Activated naive CD8-positive, alpha-beta T cell (primary cell): ENCODE results near the gene IRS2.
A peak's percentile ranks its signal among the peaks of the same experiment; 100 is the strongest.

ENCODE experiments used
- H3K27ac Mint-ChIP-seq: one replicate; pipeline ENCODE4 v1.8.0; 2021; ENCODE audit warnings: mixed read lengths
- H3K27me3 Mint-ChIP-seq: one replicate; pipeline ENCODE4 v1.8.0; 2021; ENCODE audit warnings: mixed read lengths
- H3K36me3 Mint-ChIP-seq: one replicate; pipeline ENCODE4 v1.8.0; 2021; ENCODE audit warnings: mixed read lengths
- H3K4me1 Mint-ChIP-seq: one replicate; pipeline ENCODE4 v1.8.0; 2021; ENCODE audit warnings: low read depth, mixed read lengths
- H3K4me3 Mint-ChIP-seq: one replicate; pipeline ENCODE4 v1.8.0; 2021; ENCODE audit warnings: mild to moderate bottlenecking, mixed read lengths
- H3K9me3 Mint-ChIP-seq: one replicate; pipeline ENCODE4 v1.8.0; 2021; ENCODE audit warnings: low read depth, mixed read lengths

Gene IRS2

GRCh38 chr13:109812382-109812781 lies 26.0 kb upstream of the IRS2 start:
- H3K27me3 Mint-ChIP-seq, result peaks cover 18% of the 10 kb centered on the region
- H3K4me3 Mint-ChIP-seq, result no peak overlapping the region
- H3K27ac Mint-ChIP-seq, result no peak overlapping the region
- no peaks in the 10 kb centered on the region for H3K9me3 Mint-ChIP-seq
- H3K4me1 Mint-ChIP-seq, result no peaks in the 10 kb centered on the region
- no peaks in the 10 kb centered on the region for H3K36me3 Mint-ChIP-seq

DNA sequence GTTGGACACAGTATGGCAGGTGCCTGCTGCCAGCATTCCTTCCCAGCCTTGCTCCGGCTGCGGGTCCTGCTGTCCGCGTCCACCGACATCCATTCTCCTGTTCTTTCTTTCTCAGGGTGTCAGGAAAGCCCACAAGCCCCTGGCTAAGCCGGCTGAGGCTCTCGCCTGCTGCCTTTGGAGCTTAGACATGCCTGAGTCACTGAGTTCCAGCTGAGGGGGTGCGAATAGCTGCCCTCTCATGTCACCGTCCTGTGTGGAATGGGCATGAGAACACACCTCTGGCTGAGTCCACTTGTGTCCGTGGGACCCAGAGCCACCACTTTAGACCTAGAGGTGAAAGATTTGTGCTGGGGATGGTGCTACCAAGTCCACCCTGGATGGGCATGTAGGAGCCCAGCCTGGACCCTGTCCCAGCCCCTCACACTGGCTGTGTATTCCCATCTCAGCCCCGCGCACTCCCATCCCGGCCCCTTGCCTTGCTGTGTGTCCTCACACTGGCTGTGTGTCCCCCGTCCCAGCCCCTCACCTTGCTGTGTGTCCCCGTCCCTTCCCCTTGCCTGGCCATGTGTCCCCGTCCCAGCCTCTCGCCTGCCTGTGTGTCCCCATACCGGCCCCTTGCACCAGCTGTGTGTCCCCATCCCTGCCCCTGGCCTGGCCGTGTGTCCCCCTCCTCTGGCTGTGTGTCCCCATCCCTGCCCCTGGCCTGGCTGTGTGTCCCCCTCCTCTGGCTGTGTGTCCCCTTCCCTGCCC lies 24.6 kb upstream of the IRS2 start:
- Mint-ChIP-seq H3K4me3 (no peak overlapping the region), H3K9me3 (no peaks in the 10 kb centered on the region), H3K27ac (no peak overlapping the region), H3K36me3 (no peaks in the 10 kb centered on the region), H3K4me1 (no peaks in the 10 kb centered on the region), H3K27me3 (peaks cover 11% of the 10 kb centered on the region)

GRCh38 chr13:109809216-109809932 lies 23.0 kb upstream of the IRS2 start:
- Mint-ChIP-seq H3K9me3 (no peaks in the 10 kb centered on the region), H3K36me3 (no peaks in the 10 kb centered on the region), H3K4me3 (no peak overlapping the region), H3K27ac (no peak overlapping the region), H3K4me1 (no peaks in the 10 kb centered on the region), H3K27me3 (peaks cover 11% of the 10 kb centered on the region)

DNA sequence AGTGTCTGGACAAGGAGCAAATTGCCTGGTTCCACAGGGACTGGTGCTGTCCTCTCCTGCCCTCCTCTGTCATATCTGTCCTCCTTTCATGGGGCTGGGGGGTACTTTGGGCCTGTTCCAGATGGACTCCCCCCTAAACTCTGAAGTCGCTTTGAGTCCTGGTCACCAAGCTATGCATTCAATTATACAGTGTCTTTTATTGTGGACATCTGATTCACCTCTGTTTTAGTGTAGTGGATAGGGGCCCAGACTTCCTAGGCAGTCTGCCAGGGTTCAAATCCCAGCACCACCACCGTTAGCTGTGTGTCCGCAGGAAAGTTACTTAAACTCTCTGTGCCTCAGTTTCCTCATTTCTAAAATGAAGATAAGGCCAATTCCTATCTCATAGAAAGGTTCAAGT lies 21.0 kb upstream of the IRS2 start:
- Mint-ChIP-seq H3K9me3 (no peaks in the 10 kb centered on the region), H3K36me3 (no peaks in the 10 kb centered on the region), H3K4me1 (no peaks in the 10 kb centered on the region), H3K4me3 (no peak overlapping the region), H3K27ac (no peak overlapping the region), H3K27me3 (peaks cover 11% of the 10 kb centered on the region)

DNA sequence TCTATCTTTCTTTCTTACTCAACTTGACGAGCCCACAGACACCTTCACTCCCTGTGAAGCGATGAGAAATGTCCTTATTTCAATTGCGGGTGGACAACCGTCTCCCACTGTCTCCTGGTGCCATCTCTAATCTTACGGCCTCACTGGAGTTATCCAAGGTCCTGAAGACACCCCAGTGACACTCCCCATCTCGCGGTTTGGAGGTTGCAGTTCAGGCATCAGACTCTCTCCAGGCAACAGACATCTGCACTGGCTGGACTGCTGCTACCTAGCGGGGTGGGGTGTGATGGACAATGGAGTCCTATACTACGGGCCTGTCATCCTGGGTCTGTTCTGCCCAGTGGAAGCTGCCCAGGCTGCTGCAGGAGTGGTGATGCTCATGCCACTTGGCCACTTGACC lies 18.3 kb upstream of the IRS2 start:
- no peak overlapping the region for H3K4me3 Mint-ChIP-seq

GRCh38 chr13:109803825-109804224 lies 17.4 kb upstream of the IRS2 start:
- H3K4me3 Mint-ChIP-seq, result no peak overlapping the region
- no peaks in the 10 kb centered on the region for H3K36me3 Mint-ChIP-seq
- no peaks in the 10 kb centered on the region for H3K9me3 Mint-ChIP-seq
- peaks cover 7% of the 10 kb centered on the region for H3K27me3 Mint-ChIP-seq
- H3K27ac Mint-ChIP-seq, result no peak overlapping the region
- no peaks in the 10 kb centered on the region for H3K4me1 Mint-ChIP-seq

More for the DNA sequence above, 18.3 kb upstream of the IRS2 start:
- H3K27me3 Mint-ChIP-seq, result peaks cover 9% of the 10 kb centered on the region
- no peaks in the 10 kb centered on the region for H3K4me1 Mint-ChIP-seq
- H3K27ac Mint-ChIP-seq, result no peak overlapping the region
- H3K9me3 Mint-ChIP-seq, result no peaks in the 10 kb centered on the region
- no peaks in the 10 kb centered on the region for H3K36me3 Mint-ChIP-seq

- no peak overlapping the region for H3K27ac Mint-ChIP-seq
- no peaks in the 10 kb centered on the region for H3K4me1 Mint-ChIP-seq
- peaks cover 7% of the 10 kb centered on the region for H3K27me3 Mint-ChIP-seq
- H3K4me3 Mint-ChIP-seq, result no peak overlapping the region
- H3K9me3 Mint-ChIP-seq, result no peaks in the 10 kb centered on the region
- H3K36me3 Mint-ChIP-seq, result no peaks in the 10 kb centered on the region
These were observed 16.6 kb upstream of the IRS2 start for GRCh38 chr13:109802936-109803335.

DNA sequence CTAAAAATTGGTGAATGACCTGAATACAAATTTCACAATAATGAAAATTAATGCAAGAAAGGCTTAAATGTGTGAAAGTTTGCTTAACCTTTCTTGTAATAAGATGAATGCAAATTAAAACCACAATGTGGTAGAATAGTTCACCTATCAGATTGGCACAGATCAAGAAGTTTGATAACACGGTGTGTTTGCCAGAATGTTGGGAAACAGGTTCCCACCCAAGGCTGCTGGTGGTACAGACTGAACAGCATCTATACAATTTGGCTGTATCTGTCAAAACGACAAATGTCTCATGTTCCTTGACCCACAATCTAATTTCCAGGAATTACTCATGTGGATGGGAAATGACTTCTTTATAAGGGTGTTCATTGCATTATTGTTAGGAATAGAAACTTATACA lies 8.6 kb upstream of the IRS2 start:
- Mint-ChIP-seq H3K27me3 (peaks cover 17% of the 10 kb centered on the region), H3K4me1 (peaks cover 6% of the 10 kb centered on the region), H3K4me3 (no peak overlapping the region), H3K36me3 (no peaks in the 10 kb centered on the region), H3K9me3 (no peaks in the 10 kb centered on the region), H3K27ac (no peak overlapping the region)

- H3K36me3 Mint-ChIP-seq, result no peaks in the 10 kb centered on the region
- H3K9me3 Mint-ChIP-seq, result no peaks in the 10 kb centered on the region
- H3K27me3 Mint-ChIP-seq, result peaks cover 17% of the 10 kb centered on the region
- H3K4me1 Mint-ChIP-seq, result peaks cover 9% of the 10 kb centered on the region
- H3K4me3 Mint-ChIP-seq, result no peak overlapping the region
- no peak overlapping the region for H3K27ac Mint-ChIP-seq
These were observed 7.7 kb upstream of the IRS2 start for GRCh38 chr13:109794095-109794494.

- H3K27me3 Mint-ChIP-seq, result peaks cover 13% of the 10 kb centered on the region
- H3K36me3 Mint-ChIP-seq, result no peaks in the 10 kb centered on the region
- H3K4me1 Mint-ChIP-seq, result peaks cover 19% of the 10 kb centered on the region
- H3K4me3 Mint-ChIP-seq, result no peak overlapping the region
- H3K27ac Mint-ChIP-seq, result no peak overlapping the region
- no peaks in the 10 kb centered on the region for H3K9me3 Mint-ChIP-seq
These were observed 6.2 kb upstream of the IRS2 start for GRCh38 chr13:109792416-109793059.

DNA sequence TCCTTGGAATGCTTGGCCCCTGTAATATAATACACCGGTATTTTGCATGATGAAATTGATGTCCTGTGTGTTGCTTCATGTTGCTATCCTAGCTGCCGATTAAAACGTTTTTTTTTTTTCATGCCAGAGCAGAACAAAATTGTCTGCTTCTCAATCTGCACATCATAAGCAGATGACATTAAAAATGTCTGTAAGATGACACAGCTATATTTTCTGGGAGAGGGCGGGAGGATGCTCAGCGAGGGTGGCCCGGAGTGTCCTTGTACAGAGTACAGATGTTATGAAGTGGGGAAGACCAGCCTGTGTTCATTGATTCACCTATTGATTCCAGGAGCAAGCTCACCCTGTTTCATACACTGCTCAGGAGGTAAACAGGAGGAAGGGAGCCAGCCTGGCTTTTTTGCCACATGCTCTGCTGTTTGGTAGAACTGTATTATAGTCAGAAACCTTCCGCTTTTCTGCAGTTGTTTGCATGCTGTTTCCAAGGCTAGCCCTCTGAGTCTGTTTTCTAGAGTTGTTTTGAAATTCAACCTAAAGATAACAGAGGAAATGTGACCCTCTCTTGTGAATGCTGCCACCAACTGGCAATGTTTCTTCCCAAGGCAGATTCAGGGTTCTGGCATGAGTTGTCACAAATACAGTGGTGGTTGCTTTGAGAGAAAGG lies 4.7 kb upstream of the IRS2 start:
- Mint-ChIP-seq H3K4me3 (no peak overlapping the region), H3K27ac (no peak overlapping the region), H3K27me3 (peaks cover 4% of the 10 kb centered on the region), H3K9me3 (no peaks in the 10 kb centered on the region), H3K36me3 (no peaks in the 10 kb centered on the region), H3K4me1 (peaks cover 19% of the 10 kb centered on the region)

GRCh38 chr13:109790086-109790485 lies 3.7 kb upstream of the IRS2 start:
- H3K27me3 Mint-ChIP-seq, result no peaks in the 10 kb centered on the region
- peaks cover 16% of the 10 kb centered on the region for H3K4me1 Mint-ChIP-seq
- H3K9me3 Mint-ChIP-seq, result no peaks in the 10 kb centered on the region
- H3K27ac Mint-ChIP-seq, result no peak overlapping the region
- H3K4me3 Mint-ChIP-seq, result no peak overlapping the region
- H3K36me3 Mint-ChIP-seq, result no peaks in the 10 kb centered on the region

GRCh38 chr13:109789262-109789661 lies 2.9 kb upstream of the IRS2 start:
- H3K4me3 Mint-ChIP-seq, result no peak overlapping the region
- peaks cover 13% of the 10 kb centered on the region for H3K4me1 Mint-ChIP-seq
- no peaks in the 10 kb centered on the region for H3K36me3 Mint-ChIP-seq
- no peaks in the 10 kb centered on the region for H3K9me3 Mint-ChIP-seq
- H3K27me3 Mint-ChIP-seq, result no peaks in the 10 kb centered on the region
- H3K27ac Mint-ChIP-seq, result peak overlapping the region; percentile 50

DNA sequence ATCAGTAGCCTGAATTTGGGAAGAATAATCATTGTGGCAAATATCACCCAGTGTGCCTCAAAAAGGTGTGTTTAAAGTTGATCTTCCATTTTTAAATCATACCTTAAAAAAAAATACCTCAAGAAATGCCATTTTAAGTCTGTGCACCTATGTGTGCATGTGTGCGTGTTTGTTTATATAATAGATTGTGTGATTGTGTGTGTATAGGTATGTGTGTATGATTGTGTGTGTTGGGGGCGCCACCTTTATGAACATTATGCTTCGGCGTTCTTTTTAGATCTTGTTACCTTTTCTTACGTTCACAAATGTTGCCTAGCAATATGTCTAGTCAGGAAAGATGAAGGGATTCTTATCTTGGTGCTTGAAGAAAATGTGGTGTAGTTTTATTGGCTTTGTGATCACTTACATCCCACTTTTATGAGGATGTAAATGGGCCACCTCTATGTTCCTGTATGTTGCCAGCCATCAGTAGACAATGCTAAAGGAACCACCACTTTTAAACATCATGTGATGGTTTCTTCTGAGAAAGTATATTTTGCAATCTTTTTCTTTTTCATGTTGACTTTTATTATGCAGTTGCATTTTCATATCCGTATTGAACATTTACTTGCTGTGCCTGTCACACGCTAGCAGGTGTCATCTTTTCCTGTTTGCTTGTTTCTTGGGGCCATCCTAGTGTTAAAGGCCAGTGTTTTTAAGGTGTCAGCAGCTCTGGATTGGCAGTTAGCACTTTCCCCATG lies 2.2 kb upstream of the IRS2 start:
- no peaks in the 10 kb centered on the region for H3K27me3 Mint-ChIP-seq
- H3K9me3 Mint-ChIP-seq, result no peaks in the 10 kb centered on the region
- H3K4me1 Mint-ChIP-seq, result peaks cover 13% of the 10 kb centered on the region
- peak overlapping the region; percentile 50 for H3K27ac Mint-ChIP-seq
- no peaks in the 10 kb centered on the region for H3K36me3 Mint-ChIP-seq
- peak overlapping the region; percentile 74 for H3K4me3 Mint-ChIP-seq
